Hepatocyte (in vitro differentiated cells): Measurements from ENCODE around the gene AQP10. TPM values are rescaled to one million over a fixed set of nuclear protein-coding genes. Genes with fewer than 3 reads are reported as not detected.

ENCODE experiments used
- DNase-seq: peaks from one replicate; pipeline ENCODE4 v3.0.0-alpha.2; 2016; ENCODE audit warnings: low spot score
- H2AFZ ChIP-seq: fragments of 200-600 bp; sonication (generic); 2 replicates; pipeline ENCODE4 v1.6.0; 2016; ENCODE audit warnings: antibody characterized with exemption, mild to moderate bottlenecking
- H3K27ac ChIP-seq: fragments of 200-600 bp; sonication (generic); 2 replicates; pipeline ENCODE4 v1.5.1; 2016; ENCODE audit warnings: mild to moderate bottlenecking
- H3K27me3 ChIP-seq: fragments of 200-600 bp; sonication (generic); 2 replicates; pipeline ENCODE4 v1.6.1; 2016
- H3K36me3 ChIP-seq: fragments of 200-600 bp; sonication (generic); replicated peaks from 2 replicates; pipeline ENCODE4 v1.5.1; 2016; ENCODE audit warnings: low read depth; ENCODE audit not compliant: insufficient read depth
- H3K4me1 ChIP-seq: fragments of 200-600 bp; sonication (generic); 2 replicates; pipeline ENCODE4 v1.5.1; 2016; ENCODE audit warnings: mild to moderate bottlenecking, moderate library complexity; ENCODE audit not compliant: insufficient read depth
- H3K4me2 ChIP-seq: fragments of 200-600 bp; sonication (generic); 2 replicates; pipeline ENCODE4 v1.6.0; 2016
- H3K4me3 ChIP-seq: fragments of 200-600 bp; sonication (generic); 2 replicates; pipeline ENCODE4 v1.5.1; 2016; ENCODE audit warnings: mild to moderate bottlenecking
- H3K79me2 ChIP-seq: fragments of 200-600 bp; sonication (generic); 2 replicates; pipeline ENCODE4 v1.6.0; 2017; ENCODE audit warnings: mild to moderate bottlenecking
- H3K9me2 ChIP-seq: fragments of 200-600 bp; sonication (generic); replicated peaks from 2 replicates; pipeline ENCODE4 v1.6.0; 2017; ENCODE audit warnings: mild to moderate bottlenecking; ENCODE audit not compliant: insufficient read depth
- H3K9me3 ChIP-seq: fragments of 200-600 bp; sonication (generic); 2 replicates; pipeline ENCODE4 v1.5.1; 2016; ENCODE audit warnings: low read depth, mild to moderate bottlenecking
- H4K20me1 ChIP-seq: fragments of 200-600 bp; sonication (generic); 2 replicates; pipeline ENCODE4 v1.6.0; 2016; ENCODE audit warnings: mild to moderate bottlenecking; ENCODE audit not compliant: insufficient read depth, poor library complexity, severe bottlenecking
- CTCF ChIP-seq: fragments of 200-600 bp; sonication (generic); IDR thresholded peaks from 2 replicates; pipeline ENCODE4 v1.5.1; 2016; ENCODE audit warnings: antibody characterized with exemption, mild to moderate bottlenecking; ENCODE audit not compliant: poor library complexity
- EZH2 ChIP-seq: fragments of 200-600 bp; sonication (generic); IDR thresholded peaks from 2 replicates; pipeline ENCODE4 v1.6.1; 2016; ENCODE audit warnings: antibody characterized with exemption, mild to moderate bottlenecking, borderline replicate concordance
- EZH2phosphoT487 ChIP-seq: fragments of 200-600 bp; sonication (generic); IDR thresholded peaks from one replicate; pipeline ENCODE4 v1.6.1; 2018; ENCODE audit warnings: antibody characterized with exemption, mild to moderate bottlenecking, low read depth, moderate library complexity; ENCODE audit not compliant: unreplicated experiment, severe bottlenecking
- WGBS: methylation state at CpG from one replicate; pipeline ENCODE4 v1.1.6; 2016; ENCODE audit warnings: low lambda C conversion rate; ENCODE audit errors: missing lambda C conversion rate; 5-methylcytosine and 5-hydroxymethylcytosine counted together
- polyA plus RNA-seq: library from polyadenylated mRNA; unstranded; fragments of >200 nt; fragmentation: Nextera tagmentation; extraction: Ambion mirVana; gene quantifications from 2 replicates; pipeline ENCODE4 v1.2.1, GENCODE V29; 2016
- total RNA-seq: library from RNA; depleted of rRNA; stranded (reverse); fragments of >200 nt; gene quantifications from 2 replicates; pipeline ENCODE4 v1.2.3, GENCODE V29; 2014

Gene AQP10
- total and polyA plus RNA-seq, 2 experiments from 2014 or later, result 2.0 to 3.0 TPM

DNA sequence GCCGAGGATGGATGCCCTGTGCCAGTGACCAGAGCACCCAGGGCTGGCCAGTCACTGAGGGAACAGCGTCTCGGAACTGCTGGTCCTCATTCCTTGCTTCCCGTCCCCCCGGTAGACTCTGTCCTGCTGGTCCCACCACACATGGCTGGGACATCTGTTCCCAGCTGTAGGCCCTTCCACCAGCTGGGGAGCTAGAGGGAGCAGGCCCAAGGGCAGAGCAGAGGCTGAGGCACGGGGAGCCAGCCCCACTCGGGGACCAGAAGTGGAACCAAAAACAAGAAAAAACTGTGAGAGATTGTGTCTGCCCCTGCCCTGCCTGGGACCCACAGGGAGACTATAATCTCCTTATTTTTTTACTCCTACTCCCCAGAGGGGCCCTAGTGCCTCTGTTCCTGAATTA, 28.2 kb downstream of the AQP10 start:
- Histone ChIP-seq H4K20me1 (no peaks in the 10 kb centered on the region), H3K9me2 (no peaks in the 10 kb centered on the region), H3K27ac (no peak overlapping the region), H3K4me2 (no peak overlapping the region), H3K4me3 (no peak overlapping the region), H2AFZ (no peak overlapping the region), H3K79me2 (no peaks in the 10 kb centered on the region), H3K9me3 (no peaks in the 10 kb centered on the region), H3K4me1 (peaks cover 15% of the 10 kb centered on the region), H3K27me3 (no peaks in the 10 kb centered on the region), H3K36me3 (no peaks in the 10 kb centered on the region)
- TF ChIP-seq CTCF, result no peak
- TF ChIP-seq EZH2phosphoT487, result no peak
- TF ChIP-seq EZH2, result no peak
- 94% methylated on average over 7 of the region's 7 CpGs for WGBS
- DNase-seq, result no peak

DNA sequence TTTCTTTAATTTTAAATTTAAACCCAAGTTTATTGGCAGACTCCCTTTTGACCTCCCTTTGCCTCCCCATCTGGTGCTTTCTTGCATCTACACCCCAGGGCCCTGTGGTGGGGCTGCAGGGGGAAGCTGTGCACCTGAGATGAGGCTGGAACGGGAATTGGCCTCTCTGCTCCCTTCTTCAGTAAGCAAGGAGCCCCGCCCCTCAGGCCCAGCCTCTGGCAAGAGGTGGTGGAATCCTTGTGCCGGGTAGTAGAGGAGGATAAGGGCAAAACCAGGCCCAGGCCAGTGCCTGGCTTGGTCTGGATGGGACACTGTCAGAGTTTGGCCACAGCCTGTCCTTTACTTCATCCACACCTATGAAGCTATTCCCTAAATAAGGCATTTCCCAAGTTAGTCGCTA, 29.5 kb downstream of the AQP10 start:
- TF ChIP-seq CTCF (no peak), EZH2phosphoT487 (no peak), EZH2 (no peak)
- no peak for DNase-seq
- Histone ChIP-seq H3K36me3 (no peaks in the 10 kb centered on the region), H3K27ac (no peak overlapping the region), H3K4me3 (no peak overlapping the region), H3K9me3 (no peaks in the 10 kb centered on the region), H3K79me2 (no peaks in the 10 kb centered on the region), H4K20me1 (no peaks in the 10 kb centered on the region), H2AFZ (no peak overlapping the region), H3K27me3 (no peaks in the 10 kb centered on the region), H3K4me1 (peaks cover 15% of the 10 kb centered on the region), H3K4me2 (no peak overlapping the region), H3K9me2 (no peaks in the 10 kb centered on the region)
- WGBS, result 92% methylated on average over 4 of the region's 4 CpGs

DNA sequence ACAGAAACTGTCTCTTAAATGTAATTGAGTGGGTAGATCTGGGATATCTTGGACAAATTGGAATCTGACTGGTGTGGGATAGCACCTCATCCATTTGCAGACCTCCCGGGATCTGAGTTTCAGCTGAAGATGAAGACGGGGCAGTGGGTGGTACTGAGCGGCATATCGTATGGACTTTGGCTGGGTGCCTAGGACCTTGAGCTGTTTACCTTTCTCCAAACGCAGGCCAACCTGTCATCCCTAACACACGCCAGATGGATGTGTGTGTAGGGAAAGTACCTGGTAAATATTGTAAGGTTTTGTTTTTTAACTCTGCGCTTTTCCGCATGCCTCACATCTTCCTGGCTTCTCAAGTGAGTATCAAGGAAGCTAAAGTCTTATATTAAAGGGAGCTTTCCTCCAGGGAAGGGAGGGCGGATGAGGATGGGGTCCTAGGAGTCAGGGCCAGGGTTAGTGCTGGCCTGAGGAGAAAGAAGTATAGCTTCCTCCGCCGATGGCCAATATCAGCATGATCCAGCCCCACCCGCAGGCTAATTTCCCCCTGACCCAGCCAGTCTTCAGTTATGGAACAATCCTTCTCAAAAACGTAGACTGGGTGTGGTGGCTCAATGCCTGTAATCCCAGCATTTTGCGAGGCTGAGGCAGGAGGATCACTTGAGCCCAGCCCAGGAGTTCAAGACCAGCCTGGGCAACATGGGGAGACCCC, 30.6 kb downstream of the AQP10 start:
- no peaks in the 10 kb centered on the region for H3K9me3 ChIP-seq
- DNase-seq, result peak; percentile 65
- H3K9me2 ChIP-seq, result no peaks in the 10 kb centered on the region
- no peaks in the 10 kb centered on the region for H4K20me1 ChIP-seq
- WGBS, result 60% methylated on average over 14 of the region's 14 CpGs
- H3K4me2 ChIP-seq, result no peak overlapping the region
- no peaks in the 10 kb centered on the region for H3K36me3 ChIP-seq
- H2AFZ ChIP-seq, result no peak overlapping the region
- H3K4me1 ChIP-seq, result peaks cover 15% of the 10 kb centered on the region
- TF ChIP-seq EZH2 (no peak), EZH2phosphoT487 (no peak), CTCF (no peak)
- H3K4me3 ChIP-seq, result no peak overlapping the region
- no peaks in the 10 kb centered on the region for H3K79me2 ChIP-seq
- no peaks in the 10 kb centered on the region for H3K27me3 ChIP-seq
- H3K27ac ChIP-seq, result peak overlapping the region; percentile 75
